NCI-H1105 treated with DMSO at 0.1 percent for 48 hours (cell line): ENCODE measurements around the gene KLHL42.
"Not testable (repeated sequence)": the region's sequence is repeated elsewhere in the genome, so short reads cannot be mapped to it uniquely, and the experiment has no call there.

Experiments
- DNase-seq: peaks from one replicate; lab custom pipeline; 2025; lab: John Stamatoyannopoulos, UW

Gene KLHL42

GRCh38 chr12:27817766-27818165 is 37.7 kb downstream of the KLHL42 start:
- no peak for DNase-seq

- no peak for DNase-seq
Observed at GRCh38 chr12:27818401-27818918, 38.4 kb downstream of the KLHL42 start.

GRCh38 chr12:27820564-27820963 is 40.5 kb downstream of the KLHL42 start:
- DNase-seq: no peak

- peak; percentile 55 for DNase-seq
Observed at GRCh38 chr12:27821259-27821973, 41.4 kb downstream of the KLHL42 start.

GRCh38 chr12:27822076-27822712 is 42.2 kb downstream of the KLHL42 start:
- DNase-seq: no peak

GRCh38 chr12:27823038-27823437 is 43.0 kb downstream of the KLHL42 start:
- no peak for DNase-seq

- DNase-seq: no peak
Observed at GRCh38 chr12:27824126-27824842, 44.3 kb downstream of the KLHL42 start.

- no peak for DNase-seq
Observed at GRCh38 chr12:27826076-27826475, 46.0 kb downstream of the KLHL42 start.

- DNase-seq: no peak
Observed at GRCh38 chr12:27828196-27828595, 48.2 kb downstream of the KLHL42 start.

GRCh38 chr12:27838543-27839185 is 58.6 kb downstream of the KLHL42 start:
- DNase-seq: no peak

GRCh38 chr12:27840229-27840999 is 60.4 kb downstream of the KLHL42 start:
- no peak for DNase-seq

- no peak for DNase-seq
Observed at GRCh38 chr12:27841392-27841882, 61.4 kb downstream of the KLHL42 start.

- no peak for DNase-seq
Observed at GRCh38 chr12:27843714-27844245, 63.7 kb downstream of the KLHL42 start.

- no peak for DNase-seq
Observed at GRCh38 chr12:27844366-27845090, 64.5 kb downstream of the KLHL42 start.

- no peak for DNase-seq
Observed at GRCh38 chr12:27845187-27845586, 65.2 kb downstream of the KLHL42 start.

GRCh38 chr12:27845706-27846105 is 65.7 kb downstream of the KLHL42 start:
- not testable (repeated sequence) for DNase-seq

GRCh38 chr12:27847293-27847692 is 67.3 kb downstream of the KLHL42 start:
- DNase-seq: not testable (repeated sequence)

- DNase-seq: no peak
Observed at GRCh38 chr12:27851311-27851710, 71.3 kb downstream of the KLHL42 start.

- DNase-seq: no peak
Observed at GRCh38 chr12:27852117-27852516, 72.1 kb downstream of the KLHL42 start.
